Small intestine (tissue), 7 donors: Measurements from ENCODE around the gene TBCD. TPM values are rescaled to one million over a fixed set of nuclear protein-coding genes. Genes with fewer than 3 reads are reported as not detected.

Experiments
- DNase-seq, 2 donors: peaks; one replicate each; pipeline versions ENCODE4 v3.0.0 to v3.0.0-alpha.2; 2013
- FAIRE-seq: peaks from 2 replicates; lab custom pipeline; 2012; peaks lifted over from hg19 to GRCh38; lab: Jason Lieb, UNC
- H3K27ac ChIP-seq, 3 donors: one replicate each; pipeline ENCODE4 v1.5.1; 2013; ENCODE audit warnings: low read length in 2 of 3, mild to moderate bottlenecking in 2 of 3, control low read depth in 1 of 3, inconsistent platforms in 1 of 3, low read depth in 1 of 3, moderate library complexity in 1 of 3
- H3K27me3 ChIP-seq, 3 donors: one replicate each; pipeline ENCODE4 v1.6.1; 2013; ENCODE audit warnings: low read length in 3 of 3, inconsistent platforms in 1 of 3; ENCODE audit not compliant: control insufficient read depth in 3 of 3, insufficient read depth in 3 of 3
- H3K36me3 ChIP-seq, 3 donors: one replicate each; pipeline ENCODE4 v1.6.1; 2013; ENCODE audit warnings: low read length in 3 of 3, inconsistent platforms in 1 of 3, low read depth in 1 of 3, mild to moderate bottlenecking in 1 of 3, moderate library complexity in 1 of 3; ENCODE audit not compliant: control insufficient read depth in 3 of 3, insufficient read depth in 2 of 3
- H3K4me1 ChIP-seq, 3 donors: one replicate each; pipeline ENCODE4 v1.6.1; 2013; ENCODE audit warnings: low read length in 2 of 3, inconsistent platforms in 1 of 3, low read depth in 1 of 3, mild to moderate bottlenecking in 1 of 3, moderate library complexity in 1 of 3; ENCODE audit not compliant: control insufficient read depth in 3 of 3, insufficient read depth in 2 of 3
- H3K4me3 ChIP-seq, 3 donors: one replicate each; pipeline ENCODE4 v1.5.1; 2013; ENCODE audit warnings: low read length in 3 of 3, control low read depth in 1 of 3, inconsistent platforms in 1 of 3, low read depth in 1 of 3, mild to moderate bottlenecking in 1 of 3, moderate library complexity in 1 of 3
- H3K9me3 ChIP-seq, 2 donors: one replicate each; pipeline ENCODE4 v1.6.1; 2013; ENCODE audit warnings: low read depth in 1 of 2, low read length in 1 of 2; ENCODE audit not compliant: control insufficient read depth in 2 of 2, insufficient read depth in 1 of 2
- WGBS, 3 donors: extraction: QIAGEN DNeasy Blood & Tissue Kit; methylation state at CpG; one replicate each; pipeline ENCODE4 v1.1.7; 2013; 5-methylcytosine and 5-hydroxymethylcytosine counted together
- polyA plus RNA-seq, 4 donors: library from polyadenylated mRNA; stranded (reverse) in 3 of 4; unstranded in 1 of 4; fragments of 200-250 nt in 3 of 4; fragments of 120-200 nt in 1 of 4; gene quantifications; one replicate each; pipeline versions ENCODE4 v1.2.1 to v1.2.3, GENCODE V29; 2013
- donor health status: healthy with polysubstance abuse.
- donor health status: control.
- donor health status: control.
- donor health status: Bipolar disorder and iron deficiency.
- donor health status: healthy.

TBCD gene
- polyA plus RNA-seq, 4 donors: 38.7 to 83.7 (median 67.3) TPM

- H3K27me3 ChIP-seq: no peaks in the 10 kb centered on the region
- peaks cover 0 to 84% (median 2%) of the 10 kb centered on the region in 3 donors for H3K36me3 ChIP-seq
- WGBS, 3 donors: 89 to 94% (median 89%) methylated on average over 22 of the region's 22 CpGs
- no peak overlapping the region for H3K27ac ChIP-seq
- H3K9me3 ChIP-seq: no peaks in the 10 kb centered on the region
- H3K4me3 ChIP-seq: no peak overlapping the region
- DNase-seq: no peak
- no peak for FAIRE-seq
- no peaks in the 10 kb centered on the region for H3K4me1 ChIP-seq
Measured at GRCh38 chr17:82810644-82811430, 59.0 kb downstream of the TBCD start.

GRCh38 chr17:82812058-82812457 is 60.2 kb downstream of the TBCD start:
- Histone ChIP-seq H3K27me3 (no peaks in the 10 kb centered on the region), H3K4me1 (no peaks in the 10 kb centered on the region), H3K4me3 (no peak overlapping the region), H3K9me3 (peaks cover 0 to under 1% of the 10 kb centered on the region in 2 donors), H3K36me3 (peaks cover 0 to 81% (median 2%) of the 10 kb centered on the region in 3 donors), H3K27ac (no peak overlapping the region)
- DNase-seq (no peak), FAIRE-seq (no peak)
- 91 to 92% (median 91%) methylated on average over 15 of the region's 15 CpGs for whole genome bisulfite sequencing, 3 donors

GRCh38 chr17:82812601-82813000 is 60.7 kb downstream of the TBCD start:
- Histone ChIP-seq H3K4me1 (no peaks in the 10 kb centered on the region), H3K36me3 (peaks cover 0 to 81% (median 2%) of the 10 kb centered on the region in 3 donors), H3K9me3 (peaks cover 0 to 5% of the 10 kb centered on the region in 2 donors), H3K4me3 (no peak overlapping the region), H3K27ac (no peak overlapping the region), H3K27me3 (no peaks in the 10 kb centered on the region)
- WGBS, 3 donors: 96 to 98% (median 98%) methylated on average over 17 of the region's 17 CpGs
- DNase-seq (no peak), FAIRE-seq (no peak)

- WGBS, 3 donors: 92 to 95% (median 92%) methylated on average over 23 of the region's 23 CpGs
- Histone ChIP-seq H3K4me1 (no peaks in the 10 kb centered on the region), H3K4me3 (no peak overlapping the region), H3K27ac (no peak overlapping the region), H3K27me3 (no peaks in the 10 kb centered on the region), H3K36me3 (peaks cover 0 to 82% (median 2%) of the 10 kb centered on the region in 3 donors), H3K9me3 (peaks cover 0 to 6% of the 10 kb centered on the region in 2 donors)
- no peak for DNase-seq
- no peak for FAIRE-seq
Measured at GRCh38 chr17:82813299-82814051, 61.6 kb downstream of the TBCD start.

GRCh38 chr17:82814834-82815233 is 63.0 kb downstream of the TBCD start:
- 95% methylated on average over 20 of the region's 20 CpGs for WGBS, 3 donors
- no peak overlapping the region for H3K27ac ChIP-seq
- FAIRE-seq (no peak), DNase-seq (no peak)
- peaks cover 0 to 16% of the 10 kb centered on the region in 2 donors for H3K9me3 ChIP-seq
- no peaks in the 10 kb centered on the region for H3K27me3 ChIP-seq
- peaks cover 0 to 81% (median 2%) of the 10 kb centered on the region in 3 donors for H3K36me3 ChIP-seq
- H3K4me3 ChIP-seq: no peak overlapping the region
- no peaks in the 10 kb centered on the region for H3K4me1 ChIP-seq

GRCh38 chr17:82815354-82815753 is 63.5 kb downstream of the TBCD start:
- Histone ChIP-seq H3K4me1 (no peaks in the 10 kb centered on the region), H3K36me3 (peaks cover 0 to 79% (median 2%) of the 10 kb centered on the region in 3 donors), H3K4me3 (no peak overlapping the region), H3K27ac (no peak overlapping the region), H3K9me3 (peaks cover 0 to 21% of the 10 kb centered on the region in 2 donors), H3K27me3 (no peaks in the 10 kb centered on the region)
- DNase-seq (no peak), FAIRE-seq (no peak)
- WGBS, 3 donors: 88 to 94% (median 92%) methylated on average over 5 of the region's 5 CpGs

GRCh38 chr17:82815790-82816305 is 64.0 kb downstream of the TBCD start:
- WGBS, 3 donors: 82 to 87% (median 84%) methylated on average over 13 of the region's 13 CpGs
- no peaks in the 10 kb centered on the region for H3K4me1 ChIP-seq
- peaks cover 0 to 26% of the 10 kb centered on the region in 2 donors for H3K9me3 ChIP-seq
- FAIRE-seq (no peak), DNase-seq (no peak)
- peaks cover 0 to 77% (median 2%) of the 10 kb centered on the region in 3 donors for H3K36me3 ChIP-seq
- no peak overlapping the region for H3K27ac ChIP-seq
- no peak overlapping the region for H3K4me3 ChIP-seq
- no peaks in the 10 kb centered on the region for H3K27me3 ChIP-seq

GRCh38 chr17:82816358-82816757 is 64.5 kb downstream of the TBCD start:
- H3K36me3 ChIP-seq: peaks cover 0 to 78% (median 2%) of the 10 kb centered on the region in 3 donors
- H3K27me3 ChIP-seq: no peaks in the 10 kb centered on the region
- WGBS, 3 donors: 79 to 86% (median 80%) methylated on average over 7 of the region's 7 CpGs
- peaks cover 0 to 32% of the 10 kb centered on the region in 2 donors for H3K9me3 ChIP-seq
- FAIRE-seq: no peak
- DNase-seq: no peak
- no peaks in the 10 kb centered on the region for H3K4me1 ChIP-seq
- no peak overlapping the region for H3K4me3 ChIP-seq
- H3K27ac ChIP-seq: no peak overlapping the region
